H1 (cell line): Measurements from ENCODE around the gene GPR12. TPM values are rescaled to one million over a fixed set of nuclear protein-coding genes. Genes with fewer than 3 reads are reported as not detected.

Experiments used
- CTCF ChIA-PET: fragments of 300-600 bp; sonication (Branson Sonifier 250); formaldehyde crosslinking; loops from one replicate; lab custom pipeline; 2021; ENCODE audit not compliant: partially characterized antibody; lab: Charles Lee
- POLR2A ChIA-PET: fragments of 300-600 bp; sonication (Branson Sonifier 250); formaldehyde crosslinking; loops from one replicate; lab custom pipeline; 2021; ENCODE audit warnings: inconsistent platforms; ENCODE audit not compliant: partially characterized antibody; lab: Charles Lee
- DNase-seq, 2 experiments: peaks; one replicate each; pipeline versions ENCODE4 v3.0.0 to v3.0.0-alpha.2; 2010 to 2022; ENCODE audit warnings: low spot score in 2 of 2, low read depth in 1 of 2, mixed read lengths in 1 of 2
- FAIRE-seq: peaks from 2 replicates; lab custom pipeline; 2011; peaks lifted over from hg19 to GRCh38; lab: Jason Lieb, UNC
- H2AFZ ChIP-seq: 2 replicates; pipeline ENCODE4 v1.8.1; 2012; ENCODE audit warnings: low read length, inconsistent platforms
- H2AK5ac ChIP-seq: 2 replicates; pipeline ENCODE4 v1.6.1; 2013; ENCODE audit warnings: low read depth, low read length
- H2BK120ac ChIP-seq: replicated peaks from 2 replicates; pipeline ENCODE3; 2013; ENCODE audit warnings: low read depth, low read length, inconsistent platforms
- H2BK12ac ChIP-seq: 2 replicates; pipeline ENCODE4 v1.6.1; 2013; ENCODE audit warnings: low read depth, low read length
- H2BK15ac ChIP-seq: 2 replicates; pipeline ENCODE4 v1.6.1; 2013; ENCODE audit warnings: low read length
- H2BK20ac ChIP-seq: 2 replicates; pipeline ENCODE4 v1.6.1; 2013; ENCODE audit warnings: low read length
- H2BK5ac ChIP-seq: 2 replicates; pipeline ENCODE4 v1.6.1; 2013; ENCODE audit warnings: low read depth, low read length
- H3K14ac ChIP-seq: 2 replicates; pipeline ENCODE4 v1.6.1; 2013; ENCODE audit warnings: inconsistent platforms; ENCODE audit not compliant: insufficient read length
- H3K18ac ChIP-seq: 2 replicates; pipeline ENCODE4 v1.6.1; 2013; ENCODE audit warnings: low read length; ENCODE audit errors: extremely low read depth
- H3K23ac ChIP-seq: 2 replicates; pipeline ENCODE4 v1.6.1; 2013; ENCODE audit warnings: inconsistent platforms; ENCODE audit not compliant: insufficient read length
- H3K23me2 ChIP-seq: 2 replicates; pipeline ENCODE4 v1.6.1; 2013; ENCODE audit warnings: low read depth, low read length
- H3K27ac ChIP-seq: 2 replicates; pipeline ENCODE4 v1.6.1; 2011; ENCODE audit warnings: low read depth, low read length, inconsistent platforms
- H3K27me3 ChIP-seq, 4 experiments: replicated peaks in 1 of 4; 1 replicate in 1 of 4; 2 replicates in 3 of 4; pipeline versions ENCODE4 v1.6.1 to v1.8.1; 2011 to 2013; ENCODE audit warnings: low read length in 3 of 4, mild to moderate bottlenecking in 3 of 4, inconsistent platforms in 2 of 4, mixed read lengths in 2 of 4, moderate library complexity in 1 of 4; ENCODE audit not compliant: control insufficient read depth in 3 of 4, insufficient read depth in 3 of 4; ENCODE audit errors: extremely low read depth in 1 of 4
- H3K36me3 ChIP-seq, 4 experiments: 2 replicates each; pipeline versions ENCODE4 v1.6.1 to v1.8.1; 2011 to 2013; ENCODE audit warnings: mild to moderate bottlenecking in 4 of 4, low read length in 3 of 4, moderate library complexity in 2 of 4, control low read depth in 1 of 4, inconsistent platforms in 1 of 4; ENCODE audit not compliant: insufficient read depth in 4 of 4, control insufficient read depth in 2 of 4
- H3K4ac ChIP-seq: replicated peaks from 2 replicates; pipeline ENCODE3; 2013; ENCODE audit warnings: low read length, low read depth, mixed read lengths, inconsistent platforms; ENCODE audit not compliant: insufficient read length
- H3K4me1 ChIP-seq, 4 experiments: replicated peaks in 1 of 4; 1 replicate in 1 of 4; 2 replicates in 3 of 4; pipeline versions ENCODE4 v1.6.1 to v1.8.1; 2011 to 2013; ENCODE audit warnings: low read length in 3 of 4, inconsistent platforms in 2 of 4, mixed read lengths in 1 of 4; ENCODE audit not compliant: insufficient read depth in 4 of 4, control insufficient read depth in 3 of 4
- H3K4me2 ChIP-seq, 2 experiments: 2 replicates each; pipeline versions ENCODE4 v1.6.1 to v1.8.1; 2011 to 2013; ENCODE audit warnings: low read depth in 2 of 2, low read length in 2 of 2, control low read depth in 1 of 2, inconsistent platforms in 1 of 2, mild to moderate bottlenecking in 1 of 2; ENCODE audit not compliant: insufficient read depth in 1 of 2
- H3K4me3 ChIP-seq, 4 experiments: fragments of 200-600, 300-600 bp in 1 of 4; sonication (generic), shearing (Covaris generic), sonication (Bioruptor Twin) in 1 of 4; 2 replicates each; pipeline versions ENCODE4 v1.5.1 to v1.8.1; 2011 to 2016; ENCODE audit warnings: low read length in 4 of 4, low read depth in 3 of 4, control low read depth in 2 of 4, inconsistent platforms in 2 of 4, mild to moderate bottlenecking in 2 of 4, mixed read lengths in 1 of 4, moderate library complexity in 1 of 4; ENCODE audit not compliant: insufficient read depth in 2 of 4; ENCODE audit errors: extremely low read depth in 1 of 4
- H3K56ac ChIP-seq: replicated peaks from 2 replicates; pipeline ENCODE3; 2013; ENCODE audit warnings: low read depth, mild to moderate bottlenecking, mixed read lengths, low read length, inconsistent platforms; ENCODE audit not compliant: insufficient read length
- H3K79me1 ChIP-seq: 2 replicates; pipeline ENCODE4 v1.6.1; 2013; ENCODE audit warnings: low read depth, low read length, control low read depth
- H3K79me2 ChIP-seq, 2 experiments: 2 replicates each; pipeline versions ENCODE4 v1.6.1 to v1.8.1; 2012 to 2013; ENCODE audit warnings: low read length in 2 of 2, mild to moderate bottlenecking in 2 of 2, inconsistent platforms in 1 of 2; ENCODE audit not compliant: insufficient read depth in 2 of 2, control insufficient read depth in 1 of 2
- H3K9ac ChIP-seq, 4 experiments: replicated peaks in 1 of 4; 1 replicate in 1 of 4; 2 replicates in 3 of 4; pipeline versions ENCODE4 v1.6.1 to v1.8.1; 2011 to 2013; ENCODE audit warnings: low read depth in 3 of 4, low read length in 3 of 4, control low read depth in 2 of 4, mild to moderate bottlenecking in 2 of 4, moderate library complexity in 2 of 4, inconsistent platforms in 1 of 4; ENCODE audit errors: extremely low read depth in 1 of 4
- H3K9me3 ChIP-seq, 2 experiments: 2 replicates each; pipeline versions ENCODE4 v1.6.1 to v1.8.1; 2012 to 2013; ENCODE audit warnings: mild to moderate bottlenecking in 2 of 2, moderate library complexity in 2 of 2, control low read depth in 1 of 2, inconsistent platforms in 1 of 2, low read depth in 1 of 2, low read length in 1 of 2, mixed read lengths in 1 of 2; ENCODE audit not compliant: insufficient read depth in 2 of 2
- H4K20me1 ChIP-seq, 2 experiments: replicated peaks in 1 of 2; 2 replicates each; pipeline versions ENCODE3 to v1.8.1; 2011 to 2013; ENCODE audit warnings: inconsistent platforms in 2 of 2, low read length in 2 of 2, mild to moderate bottlenecking in 1 of 2; ENCODE audit not compliant: insufficient read depth in 2 of 2, control insufficient read depth in 1 of 2
- H4K5ac ChIP-seq: 2 replicates; pipeline ENCODE4 v1.6.1; 2013; ENCODE audit warnings: low read length, low read depth, mixed read lengths, inconsistent platforms; ENCODE audit not compliant: insufficient read length
- H4K8ac ChIP-seq: 2 replicates; pipeline ENCODE4 v1.8.0; 2013; ENCODE audit warnings: mild to moderate bottlenecking, moderate library complexity, low read length, inconsistent platforms; ENCODE audit not compliant: insufficient read depth; ENCODE audit errors: extremely low read depth
- H4K91ac ChIP-seq: replicated peaks from 2 replicates; pipeline ENCODE3; 2013; ENCODE audit warnings: low read length, mixed read lengths, inconsistent platforms; ENCODE audit not compliant: insufficient read length
- ASH2L ChIP-seq: fragments of 200-600, 300-600 bp; sonication (generic); IDR thresholded peaks from one replicate; pipeline ENCODE4 v1.7.1; 2017; ENCODE audit warnings: low read length
- BRCA1 ChIP-seq: IDR thresholded peaks from 2 replicates; pipeline ENCODE4 v1.6.1; 2012; ENCODE audit warnings: low read depth, low read length, improper control_type of control experiment
- MAFK ChIP-seq: IDR thresholded peaks from 2 replicates; pipeline ENCODE4 v1.6.1; 2012; ENCODE audit warnings: low read depth, mild to moderate bottlenecking, improper control_type of control experiment, low read length
- WGBS, 2 experiments: shearing (Covaris generic) in 1 of 2; methylation state at CpG; one replicate each; pipeline versions ENCODE4 v1.1.6 to v1.1.7; 2013 to 2015; ENCODE audit warnings: low lambda C conversion rate in 2 of 2, mixed read lengths in 2 of 2, inconsistent platforms in 1 of 2, low coverage in 1 of 2, missing lambda C conversion rate in 1 of 2; ENCODE audit not compliant: insufficient replicate concordance in 2 of 2, insufficient coverage in 1 of 2, insufficient read length in 1 of 2; ENCODE audit errors: extremely low coverage in 1 of 2, missing lambda C conversion rate in 1 of 2; 5-methylcytosine and 5-hydroxymethylcytosine counted together
- polyA plus RNA-seq, 7 experiments: library from polyadenylated mRNA; depleted of rRNA in 3 of 7; stranded (reverse) in 5 of 7; unstranded in 2 of 7; fragments of >200 nt in 5 of 7; fragments of 200-250 nt in 2 of 7; gene quantifications; 1 replicate in 5 of 7; 2 replicates in 1 of 7; 4 replicates in 1 of 7; pipeline versions ENCODE4 v1.2.1 to v1.2.3, GENCODE V29; 2011 to 2013; ENCODE audit warnings: missing spikeins in 2 of 7, mixed read lengths in 2 of 7
- total RNA-seq: library from RNA; stranded (reverse); fragmentation: NEBNext Ultra II Directional; extraction: Animal tissue kit (Norgen Biotek cat#: 25700); gene quantifications from 2 replicates; pipeline ENCODE4 v1.2.1, GENCODE V29; 2021

GPR12 gene
- total and polyA plus RNA-seq, 2 of the 8 experiments (the other 6 are each of a cell fraction or from before 2014, with no cell fraction given): 0.15 to 0.27 TPM

GRCh38 chr13:26749905-26750304 is 10.7 kb downstream of the GPR12 start:
- Histone ChIP-seq H2BK12ac (no peak overlapping the region), H3K23me2 (no peaks in the 10 kb centered on the region), H3K18ac (no peak overlapping the region), H4K91ac (no peak overlapping the region), H3K4me3 (no peak overlapping the region), H2AFZ (no peak overlapping the region), H2AK5ac (no peak overlapping the region), H2BK15ac (no peak overlapping the region), H3K4me2 (no peak overlapping the region), H3K36me3 (no peaks in the 10 kb centered on the region), H4K5ac (no peak overlapping the region), H3K14ac (no peak overlapping the region), H3K23ac (no peak overlapping the region), H2BK120ac (no peak overlapping the region), H3K79me1 (no peaks in the 10 kb centered on the region), H3K9me3 (no peaks in the 10 kb centered on the region), H4K20me1 (no peaks in the 10 kb centered on the region), H3K9ac (no peak overlapping the region), H3K4me1 (peaks cover 0 to 2% (median 0%) of the 10 kb centered on the region in 4 experiments; a peak in 2 of 7 replicates), H3K79me2 (no peaks in the 10 kb centered on the region), H2BK5ac (no peak overlapping the region), H3K27ac (no peak overlapping the region), H3K4ac (no peak overlapping the region), H4K8ac (no peak overlapping the region), H3K27me3 (no peaks in the 10 kb centered on the region; a peak in 2 of 7 replicates), H3K56ac (no peak overlapping the region), H2BK20ac (no peak overlapping the region)
- no peak for DNase-seq
- 90% methylated on average over 3 of the region's 3 CpGs; no CpG with 5 or more reads in 1 of the 2 experiments for WGBS, 2 experiments
- TF ChIP-seq MAFK (no peak), ASH2L (no peak), BRCA1 (no peak)
- no peak for FAIRE-seq
- ChIA-PET POLR2A (no interaction called here), CTCF (interaction anchor here (1.2 to 3.0 kb wide), 3 partner anchors 9 to 42 kb away, joined by 3 to 11 read pairs (median 3); no protein-coding TSS in a partner anchor)
